ENCODE results near the gene ELSPBP1.
"Not testable (repeated sequence)": the region's sequence is repeated elsewhere in the genome, so short reads cannot be mapped to it uniquely, and the experiment has no call there.

ELSPBP1 gene

GRCh38 chr19:47994209-47994802 is at the start of gene ELSPBP1:
ELSPBP1 (plus strand) TSS chr19:47994632; CDS start chr19:48008668, 14,036 bp downstream.
- DNase-seq: no peak

- not testable (repeated sequence) for DNase-seq
These were observed 44.4 kb upstream of the ELSPBP1 start for GRCh38 chr19:47949852-47950521.

GRCh38 chr19:47952132-47952531 is 42.3 kb upstream of the ELSPBP1 start:
- DNase-seq: not testable (repeated sequence)

- DNase-seq: not testable (repeated sequence)
These were observed 38.5 kb upstream of the ELSPBP1 start for GRCh38 chr19:47955936-47956335.

- DNase-seq: no peak
These were observed 20.9 kb upstream of the ELSPBP1 start for GRCh38 chr19:47973529-47973928.

GRCh38 chr19:47991191-47991808 is 3.1 kb upstream of the ELSPBP1 start:
- no peak for DNase-seq

GRCh38 chr19:47992070-47992469 is 2.4 kb upstream of the ELSPBP1 start, which contains the start of gene BSPH1:
BSPH1 (minus strand) TSS chr19:47992170; CDS start chr19:47992081, 89 bp downstream.
- DNase-seq: no peak

- DNase-seq: no peak
These were observed 1.8 kb downstream of the ELSPBP1 start for GRCh38 chr19:47996230-47996727.

GRCh38 chr19:47998800-47999199 is 4.4 kb downstream of the ELSPBP1 start:
- DNase-seq: no peak

GRCh38 chr19:48000846-48001245 is 6.4 kb downstream of the ELSPBP1 start:
- DNase-seq: no peak

- DNase-seq: no peak
These were observed 9.8 kb downstream of the ELSPBP1 start for GRCh38 chr19:48004236-48004635.

GRCh38 chr19:48006762-48007161 is 12.3 kb downstream of the ELSPBP1 start:
- DNase-seq: no peak

- no peak for DNase-seq
These were observed 16.7 kb downstream of the ELSPBP1 start for GRCh38 chr19:48010932-48011758.

GRCh38 chr19:48020686-48021085 is 26.3 kb downstream of the ELSPBP1 start:
- DNase-seq: no peak

GRCh38 chr19:48023011-48023410 is 28.6 kb downstream of the ELSPBP1 start:
- DNase-seq: no peak

GRCh38 chr19:48023518-48023917 is 29.1 kb downstream of the ELSPBP1 start:
- no peak for DNase-seq

- no peak for DNase-seq
These were observed 31.0 kb downstream of the ELSPBP1 start for GRCh38 chr19:48025480-48025879.

GRCh38 chr19:48029431-48029830 is 35.0 kb downstream of the ELSPBP1 start:
- DNase-seq: no peak

GRCh38 chr19:48030073-48030472 is 35.6 kb downstream of the ELSPBP1 start:
- no peak for DNase-seq

GRCh38 chr19:48033604-48034003 is 39.2 kb downstream of the ELSPBP1 start:
- DNase-seq: no peak

- DNase-seq: no peak
These were observed 42.3 kb downstream of the ELSPBP1 start for GRCh38 chr19:48036765-48037164.

- no peak for DNase-seq
These were observed 47.6 kb downstream of the ELSPBP1 start for GRCh38 chr19:48041877-48042580.

Measured in femur (tissue), 1 donor.